CD4-positive, CD25-positive, alpha-beta regulatory T cell (primary cell): ENCODE data around the gene TAF1C. TPM values are rescaled to one million over a fixed set of nuclear protein-coding genes. Genes with fewer than 3 reads are reported as not detected.

Source experiments
- polyA plus RNA-seq, 4 donors: library from polyadenylated mRNA; unstranded; fragments of 300-500 nt; fragmentation: Illumina TruSeq; gene quantifications; one replicate each; pipeline ENCODE4 v1.2.3, GENCODE V29; 2021
- total RNA-seq: library from RNA; stranded (reverse); gene quantifications from one replicate; pipeline ENCODE4 v1.2.3, GENCODE V29; 2022

The TAF1C gene
- total and polyA plus RNA-seq, 5 donors from 2014 or later = 6.3 to 90.6 (median 7.3) TPM

Other genes with a start within 250 kb of the TAF1C start
- 0.72 TPM for gene OSGIN1, start 233.8 kb downstream of the TAF1C start, total RNA-seq
- under 1 TPM in 1 of 4 donors, not detected in 3; 0.29 TPM for gene OSGIN1, start 233.8 kb downstream of the TAF1C start, polyA plus RNA-seq
- gene NECAB2, start 218.8 kb downstream of the TAF1C start, total RNA-seq = not detected
- gene NECAB2, start 218.8 kb downstream of the TAF1C start, polyA plus RNA-seq = not detected
- not detected for gene SLC38A8, start 144.3 kb downstream of the TAF1C start, total RNA-seq
- gene SLC38A8, start 144.3 kb downstream of the TAF1C start, polyA plus RNA-seq = not detected
- gene MBTPS1, start 70.1 kb downstream of the TAF1C start, total RNA-seq = 118 TPM
- 10 to 100 TPM; 40.6 to 62.5 (median 47.8) TPM for gene MBTPS1, start 70.1 kb downstream of the TAF1C start, polyA plus RNA-seq
- gene HSDL1, start 41.9 kb downstream of the TAF1C start, total RNA-seq = 17.3 TPM
- gene HSDL1, start 41.9 kb downstream of the TAF1C start, polyA plus RNA-seq = 10 to 100 TPM in 1 of 4 donors, 1 to 10 TPM in 3; 6.8 to 10.6 (median 9.6) TPM
- 0.27 TPM for gene DNAAF1, start 41.7 kb downstream of the TAF1C start, total RNA-seq
- under 1 TPM in 3 of 4 donors, not detected in 1; 0.03 to 0.81 (median 0.33) TPM for gene DNAAF1, start 41.7 kb downstream of the TAF1C start, polyA plus RNA-seq
- gene ADAD2, start 4.1 kb upstream of the TAF1C start, total RNA-seq = not detected
- gene ADAD2, start 4.1 kb upstream of the TAF1C start, polyA plus RNA-seq = under 1 TPM in 3 of 4 donors, not detected in 1; 0.07 to 0.40 (median 0.25) TPM
- not detected for gene KCNG4, start 53.0 kb upstream of the TAF1C start, total RNA-seq
- not detected for gene KCNG4, start 53.0 kb upstream of the TAF1C start, polyA plus RNA-seq
- not detected for gene WFDC1, start 107.8 kb upstream of the TAF1C start, total RNA-seq
- gene WFDC1, start 107.8 kb upstream of the TAF1C start, polyA plus RNA-seq = not detected
- gene ATP2C2, start 181.5 kb upstream of the TAF1C start, total RNA-seq = not detected
- gene ATP2C2, start 181.5 kb upstream of the TAF1C start, polyA plus RNA-seq = under 1 TPM in 1 of 4 donors, not detected in 3; 0.10 TPM